Fibroblast of skin of right quadriceps (primary cell): ENCODE data around the gene ATXN7L3B.

Experiments
- DNase-seq: peaks from one replicate; pipeline ENCODE4 v3.0.0-alpha.2; 2013

The ATXN7L3B gene

DNA sequence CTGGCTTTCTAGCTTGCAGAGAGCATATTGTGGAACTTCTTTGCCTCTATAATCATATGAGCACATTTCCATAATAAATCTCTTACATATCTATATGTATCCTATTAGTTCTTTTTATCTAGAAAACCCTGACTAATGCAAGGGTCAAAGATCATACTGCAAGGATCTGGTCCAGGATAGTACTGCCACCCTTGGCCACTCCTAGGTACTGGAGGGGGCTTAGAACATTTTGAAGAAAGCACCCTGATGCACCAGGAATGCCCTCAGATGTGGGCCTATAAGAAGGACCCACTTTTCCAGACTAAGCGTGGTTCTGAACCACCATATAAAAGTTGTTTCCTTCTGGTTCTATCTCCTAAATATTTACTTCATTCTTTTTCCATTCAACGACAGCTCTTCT lies 14.6 kb downstream of the ATXN7L3B start:
- no peak for DNase-seq

DNA sequence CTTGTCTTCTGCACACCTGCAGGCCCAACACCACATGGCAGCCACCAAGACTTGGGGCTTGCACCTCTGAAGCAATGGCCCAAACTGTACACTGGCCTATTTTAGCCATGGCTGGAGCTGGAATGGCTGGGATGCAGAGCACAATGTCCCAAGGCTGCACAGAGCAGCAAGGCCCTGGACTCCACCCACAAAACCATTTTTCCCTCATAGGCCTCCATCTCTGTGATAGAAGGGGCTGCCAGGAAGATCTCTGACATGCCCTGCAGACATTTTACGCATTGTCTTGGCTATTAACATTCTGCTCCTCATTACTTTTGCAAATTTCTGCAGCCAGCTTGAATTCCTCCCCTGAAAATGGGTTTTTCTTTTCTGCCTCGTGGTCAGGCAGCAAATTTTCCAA lies 22.1 kb downstream of the ATXN7L3B start:
- no peak for DNase-seq

- DNase-seq: no peak
Observed at GRCh38 chr12:74563927-74564326, 26.3 kb downstream of the ATXN7L3B start.

GRCh38 chr12:74578486-74578885 lies 40.9 kb downstream of the ATXN7L3B start:
- DNase-seq: no peak

DNA sequence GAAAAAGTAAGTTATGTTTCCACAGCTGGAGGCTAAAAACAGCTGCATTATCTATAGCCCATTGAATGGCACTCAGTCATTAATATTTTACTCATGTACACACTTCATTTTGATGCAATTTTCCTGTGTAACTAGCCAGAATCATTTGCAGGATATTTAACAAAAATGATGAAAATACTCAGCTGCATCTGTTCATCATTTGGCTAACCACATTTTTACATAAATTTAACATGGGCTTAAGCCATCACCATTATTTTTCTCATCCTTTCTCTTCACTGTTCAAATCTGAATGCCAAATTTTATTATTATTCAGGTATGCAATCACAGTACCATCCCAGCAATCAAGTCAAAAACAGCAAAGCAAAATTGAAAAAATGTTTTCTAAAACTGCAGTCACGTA lies 41.8 kb downstream of the ATXN7L3B start:
- DNase-seq: no peak

- no peak for DNase-seq
Observed at GRCh38 chr12:74579981-74580380, 42.3 kb downstream of the ATXN7L3B start.

DNA sequence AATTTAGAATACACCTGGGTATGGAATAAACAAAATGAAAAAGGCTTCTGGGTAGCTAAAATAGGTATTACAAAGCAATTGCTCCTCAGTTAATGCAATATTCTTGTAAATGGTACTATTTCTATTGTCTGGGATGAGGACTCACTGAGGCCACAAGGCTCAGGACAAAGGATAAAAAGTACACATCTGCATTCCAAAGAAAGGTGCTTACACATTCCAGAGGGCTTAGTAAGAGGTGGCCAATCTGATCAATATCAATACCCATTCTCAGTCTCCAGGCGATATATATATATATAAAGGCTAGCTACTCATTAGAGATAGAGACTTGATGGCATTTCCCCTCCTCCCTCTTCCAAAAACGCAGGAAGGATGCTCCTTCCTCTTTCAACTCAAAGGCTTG lies 43.8 kb downstream of the ATXN7L3B start:
- DNase-seq: no peak

DNA sequence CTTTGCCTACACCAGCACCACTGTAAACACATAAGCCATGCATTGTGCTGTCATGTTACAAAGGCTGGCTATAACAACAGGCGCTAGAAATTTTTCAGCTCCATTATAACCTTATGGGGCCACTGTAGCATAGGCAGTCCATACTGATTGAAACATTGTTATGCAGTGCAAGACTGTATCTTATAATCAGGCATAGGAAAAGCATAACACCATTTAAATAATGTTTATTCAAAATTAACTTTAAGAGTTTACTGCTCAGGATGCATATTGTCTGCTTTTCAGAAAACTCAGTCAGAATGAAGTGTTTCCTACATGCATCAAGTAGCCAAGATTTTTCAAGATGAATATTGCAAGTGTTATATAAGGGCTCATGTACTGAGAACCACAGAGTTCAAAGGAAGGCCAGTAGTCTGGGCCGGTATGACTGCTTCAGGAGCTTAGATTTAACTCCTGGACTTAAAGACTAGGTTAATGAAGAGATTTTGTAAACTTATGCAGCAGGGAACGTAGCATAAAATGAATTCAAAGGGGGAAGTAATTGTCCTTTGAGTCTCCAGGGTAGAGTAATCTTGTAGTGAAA lies 46.9 kb downstream of the ATXN7L3B start:
- DNase-seq: no peak

DNA sequence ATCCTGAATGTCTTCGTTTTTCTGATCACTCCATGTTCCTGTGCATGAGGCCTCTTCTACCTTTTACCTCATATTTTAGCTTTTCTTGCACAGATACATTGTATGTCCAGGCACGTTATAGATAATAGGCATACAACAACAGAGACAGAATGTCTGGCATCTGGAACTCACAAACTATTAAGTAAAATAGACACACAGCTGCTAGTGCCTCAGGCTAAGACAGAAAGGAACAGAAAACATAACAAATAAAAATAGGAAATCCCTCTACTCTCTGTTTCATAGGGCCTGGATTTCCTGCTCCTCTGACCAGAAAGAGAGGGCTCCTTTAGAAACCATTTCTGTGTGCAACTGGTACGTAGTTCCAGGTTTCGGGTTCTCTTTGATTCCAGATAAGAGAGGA lies 48.6 kb downstream of the ATXN7L3B start:
- no peak for DNase-seq
